ENCODE measurements around the gene ARSG.
A peak's percentile ranks its signal among the peaks of the same experiment; 100 is the strongest.
"Not testable (repeated sequence)": the region's sequence is repeated elsewhere in the genome, so short reads cannot be mapped to it uniquely, and the experiment has no call there.

ARSG gene

GRCh38 chr17:68276339-68276738 is 15.0 kb upstream of the ARSG start:
- H3K4me3 ChIP-seq (ENCODE audit: low read depth, low read length), result not testable (repeated sequence)

GRCh38 chr17:68277807-68278206 is 13.5 kb upstream of the ARSG start:
- no peak overlapping the region for H3K4me3 ChIP-seq (ENCODE audit: low read depth, low read length)

GRCh38 chr17:68281965-68282364 is 9.3 kb upstream of the ARSG start:
- H3K4me3 ChIP-seq (ENCODE audit: low read depth, low read length), result not testable (repeated sequence)

- no peak overlapping the region for H3K4me3 ChIP-seq (ENCODE audit: low read depth, low read length)
Observed at GRCh38 chr17:68288375-68288774, 2.9 kb upstream of the ARSG start.

GRCh38 chr17:68288804-68289203 is 2.5 kb upstream of the ARSG start:
- no peak overlapping the region for H3K4me3 ChIP-seq (ENCODE audit: low read depth, low read length)

GRCh38 chr17:68289473-68289872 is 1.8 kb upstream of the ARSG start:
- no peak overlapping the region for H3K4me3 ChIP-seq (ENCODE audit: low read depth, low read length)

- no peak overlapping the region for H3K4me3 ChIP-seq (ENCODE audit: low read depth, low read length)
Observed at GRCh38 chr17:68289936-68290267, 1.4 kb upstream of the ARSG start.

- H3K4me3 ChIP-seq (ENCODE audit: low read depth, low read length), result peak overlapping the region; percentile 18
Observed at GRCh38 chr17:68290268-68290954, 884 bp upstream of the ARSG start.

GRCh38 chr17:68291836-68292688 is 767 bp downstream of the ARSG start:
- H3K4me3 ChIP-seq (ENCODE audit: low read depth, low read length), result peak overlapping the region; percentile 61

- peak overlapping the region; percentile 61 for H3K4me3 ChIP-seq (ENCODE audit: low read depth, low read length)
Observed at GRCh38 chr17:68292689-68293040, 1.4 kb downstream of the ARSG start.

- no peak overlapping the region for H3K4me3 ChIP-seq (ENCODE audit: low read depth, low read length)
Observed at GRCh38 chr17:68293490-68294195, 2.3 kb downstream of the ARSG start.

GRCh38 chr17:68294196-68294555 is 2.9 kb downstream of the ARSG start:
- H3K4me3 ChIP-seq (ENCODE audit: low read depth, low read length), result no peak overlapping the region

- H3K4me3 ChIP-seq (ENCODE audit: low read depth, low read length), result no peak overlapping the region
Observed at GRCh38 chr17:68294617-68295016, 3.3 kb downstream of the ARSG start.

- H3K4me3 ChIP-seq (ENCODE audit: low read depth, low read length), result no peak overlapping the region
Observed at GRCh38 chr17:68295086-68295485, 3.8 kb downstream of the ARSG start.

- H3K4me3 ChIP-seq (ENCODE audit: low read depth, low read length), result no peak overlapping the region
Observed at GRCh38 chr17:68296217-68297191, 5.2 kb downstream of the ARSG start.

- no peak overlapping the region for H3K4me3 ChIP-seq (ENCODE audit: low read depth, low read length)
Observed at GRCh38 chr17:68297195-68297594, 5.9 kb downstream of the ARSG start.

- H3K4me3 ChIP-seq (ENCODE audit: low read depth, low read length), result no peak overlapping the region
Observed at GRCh38 chr17:68298601-68299000, 7.3 kb downstream of the ARSG start.

GRCh38 chr17:68299817-68300216 is 8.5 kb downstream of the ARSG start:
- H3K4me3 ChIP-seq (ENCODE audit: low read depth, low read length), result no peak overlapping the region

- H3K4me3 ChIP-seq (ENCODE audit: low read depth, low read length), result no peak overlapping the region
Observed at GRCh38 chr17:68301438-68301959, 10.2 kb downstream of the ARSG start.

- H3K4me3 ChIP-seq (ENCODE audit: low read depth, low read length), result no peak overlapping the region
Observed at GRCh38 chr17:68302066-68302564, 10.8 kb downstream of the ARSG start.

All from iPS-11a (cell line).